ENCODE results near the gene ONECUT2.

- TF ChIP-seq CTCF (IDR thresholded peaks at IDR 0.05) (no peak), POLR2A (IDR thresholded peaks at IDR 0.05) (no peak)
Measured at GRCh38 chr18:57539702-57540101, 104.5 kb downstream of the ONECUT2 start.

Data from uterus (tissue), 2 donors.